GM10266 (cell line): ENCODE results near the gene TJP1.

Source experiments
- DNase-seq: peaks from one replicate; pipeline ENCODE4 v3.0.0; 2012; ENCODE audit errors: extremely low spot score
- TF ChIP-seq, protein P1 (sequence below): IDR thresholded peaks from 2 replicates; pipeline ENCODE4 v1.5.1; 2012; ENCODE audit warnings: mild to moderate bottlenecking, low read depth; ENCODE audit not compliant: control insufficient read depth, insufficient read depth; ENCODE audit errors: missing control alignments

Gene TJP1

DNA sequence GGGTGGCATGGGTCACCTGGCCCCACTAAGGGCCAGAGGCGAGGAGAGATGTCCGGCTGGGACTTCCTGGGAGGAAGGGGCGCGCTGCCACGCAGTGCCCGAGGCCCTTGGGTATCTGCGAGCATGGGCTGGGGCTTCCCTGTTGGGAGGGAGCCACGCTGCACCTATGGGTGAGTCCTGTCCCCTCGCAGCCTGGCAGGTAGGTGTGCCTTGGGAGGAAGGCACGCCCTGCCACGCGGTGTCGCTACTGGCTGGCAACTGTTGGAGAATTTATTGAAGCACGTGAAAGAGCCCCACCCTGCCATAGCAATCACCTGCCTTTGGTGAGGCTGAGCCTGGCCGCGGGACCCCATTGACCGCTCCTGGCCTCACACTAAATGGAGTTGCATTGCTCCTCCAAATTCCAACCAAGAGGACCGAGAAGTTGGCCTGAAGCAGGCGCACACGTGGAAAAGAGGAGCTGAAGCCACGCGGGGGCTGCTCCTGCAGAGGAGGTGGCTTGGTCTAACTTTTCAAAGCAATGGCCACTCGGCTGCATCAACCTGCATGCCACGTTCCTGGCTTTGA is 134.2 kb downstream of the TJP1 start:
- no peak for DNase-seq
- TF ChIP-seq, protein P1, sequence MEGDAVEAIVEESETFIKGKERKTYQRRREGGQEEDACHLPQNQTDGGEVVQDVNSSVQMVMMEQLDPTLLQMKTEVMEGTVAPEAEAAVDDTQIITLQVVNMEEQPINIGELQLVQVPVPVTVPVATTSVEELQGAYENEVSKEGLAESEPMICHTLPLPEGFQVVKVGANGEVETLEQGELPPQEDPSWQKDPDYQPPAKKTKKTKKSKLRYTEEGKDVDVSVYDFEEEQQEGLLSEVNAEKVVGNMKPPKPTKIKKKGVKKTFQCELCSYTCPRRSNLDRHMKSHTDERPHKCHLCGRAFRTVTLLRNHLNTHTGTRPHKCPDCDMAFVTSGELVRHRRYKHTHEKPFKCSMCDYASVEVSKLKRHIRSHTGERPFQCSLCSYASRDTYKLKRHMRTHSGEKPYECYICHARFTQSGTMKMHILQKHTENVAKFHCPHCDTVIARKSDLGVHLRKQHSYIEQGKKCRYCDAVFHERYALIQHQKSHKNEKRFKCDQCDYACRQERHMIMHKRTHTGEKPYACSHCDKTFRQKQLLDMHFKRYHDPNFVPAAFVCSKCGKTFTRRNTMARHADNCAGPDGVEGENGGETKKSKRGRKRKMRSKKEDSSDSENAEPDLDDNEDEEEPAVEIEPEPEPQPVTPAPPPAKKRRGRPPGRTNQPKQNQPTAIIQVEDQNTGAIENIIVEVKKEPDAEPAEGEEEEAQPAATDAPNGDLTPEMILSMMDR, result no peak

DNA sequence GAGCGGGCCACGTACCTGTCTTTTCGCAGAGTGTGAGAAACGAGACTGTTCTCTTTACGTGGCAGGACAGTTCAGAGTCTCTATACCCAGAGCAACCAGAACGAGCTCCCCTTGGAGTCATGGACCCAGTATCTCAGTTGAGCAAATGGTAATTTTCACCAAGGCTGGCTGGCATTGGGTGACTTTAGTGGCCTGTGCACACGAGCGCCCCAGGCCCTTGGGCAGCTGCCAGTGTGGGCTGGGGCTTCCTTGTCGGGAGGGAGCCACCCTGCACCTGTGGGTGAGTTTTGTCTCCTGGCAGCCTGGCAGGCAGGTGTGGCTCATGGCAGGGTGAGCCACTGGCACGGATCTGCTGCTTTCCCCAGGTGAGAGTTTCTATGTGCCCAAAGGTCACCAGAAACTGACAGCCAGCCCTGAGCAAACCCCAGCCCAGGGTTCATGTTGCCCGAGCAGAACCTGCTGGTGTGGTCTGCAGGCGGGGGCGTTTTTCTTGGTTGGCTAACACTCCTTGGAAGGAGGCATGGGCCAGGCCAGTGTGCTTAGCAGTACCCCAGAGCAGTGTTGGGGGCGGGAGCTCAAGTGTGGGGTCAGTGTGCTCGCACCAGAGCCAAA is 135.0 kb downstream of the TJP1 start:
- TF ChIP-seq, protein P1, result no peak
- DNase-seq, result no peak

DNA sequence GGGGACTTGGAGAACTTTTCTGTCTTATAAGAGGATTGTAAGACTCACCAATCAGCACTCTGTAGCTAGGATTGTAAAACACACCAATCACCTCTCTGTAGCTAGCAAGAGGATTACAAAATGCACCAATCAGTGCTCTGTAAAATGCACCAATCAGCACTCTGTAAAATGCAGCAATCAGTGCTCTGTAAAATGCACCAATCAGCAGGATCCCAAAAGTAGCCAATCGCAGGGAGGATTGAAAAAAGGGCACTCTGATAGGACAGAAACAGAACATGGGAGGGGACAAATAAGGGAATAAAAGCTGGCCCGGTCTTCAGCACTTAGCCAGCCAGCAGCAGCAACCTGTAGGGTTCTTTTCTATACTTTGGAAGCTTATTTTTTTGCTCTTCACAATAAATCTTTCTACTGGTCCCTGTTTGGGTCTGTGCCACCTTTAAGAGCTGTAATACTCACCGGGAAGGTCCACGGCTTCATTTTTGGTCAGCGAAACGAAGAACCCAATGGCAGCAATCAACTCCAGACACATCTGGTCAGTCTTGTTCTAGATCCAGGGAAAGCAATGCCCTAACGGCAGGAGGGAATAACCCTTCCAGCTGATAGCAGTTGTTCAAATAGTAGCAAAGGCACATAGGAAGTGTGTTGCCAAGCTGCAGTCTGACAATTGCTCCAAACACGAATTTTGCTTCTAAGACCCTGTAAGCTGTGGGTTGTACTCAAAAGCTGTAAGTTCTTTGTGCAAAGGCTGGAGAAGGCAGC is 135.6 kb downstream of the TJP1 start:
- DNase-seq, result no peak
- TF ChIP-seq, protein P1, result no peak

DNA sequence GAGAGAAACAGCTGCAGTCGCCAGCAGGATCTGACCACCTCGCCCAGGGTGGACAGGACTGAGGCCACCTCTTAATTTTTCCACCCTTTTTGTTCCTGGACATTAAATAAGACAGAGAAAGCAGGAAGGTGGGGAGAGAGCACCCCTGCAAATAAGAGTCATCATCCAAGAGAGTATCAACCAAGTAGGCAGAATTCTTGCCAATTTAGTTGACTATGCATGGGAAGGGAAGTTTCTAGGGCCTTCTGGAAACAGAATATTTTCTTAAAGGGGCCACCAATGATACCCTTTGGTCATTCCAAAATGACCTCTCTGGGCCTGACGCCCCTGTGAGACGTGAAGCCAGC is 136.2 kb downstream of the TJP1 start:
- TF ChIP-seq, protein P1, result no peak
- no peak for DNase-seq

DNA sequence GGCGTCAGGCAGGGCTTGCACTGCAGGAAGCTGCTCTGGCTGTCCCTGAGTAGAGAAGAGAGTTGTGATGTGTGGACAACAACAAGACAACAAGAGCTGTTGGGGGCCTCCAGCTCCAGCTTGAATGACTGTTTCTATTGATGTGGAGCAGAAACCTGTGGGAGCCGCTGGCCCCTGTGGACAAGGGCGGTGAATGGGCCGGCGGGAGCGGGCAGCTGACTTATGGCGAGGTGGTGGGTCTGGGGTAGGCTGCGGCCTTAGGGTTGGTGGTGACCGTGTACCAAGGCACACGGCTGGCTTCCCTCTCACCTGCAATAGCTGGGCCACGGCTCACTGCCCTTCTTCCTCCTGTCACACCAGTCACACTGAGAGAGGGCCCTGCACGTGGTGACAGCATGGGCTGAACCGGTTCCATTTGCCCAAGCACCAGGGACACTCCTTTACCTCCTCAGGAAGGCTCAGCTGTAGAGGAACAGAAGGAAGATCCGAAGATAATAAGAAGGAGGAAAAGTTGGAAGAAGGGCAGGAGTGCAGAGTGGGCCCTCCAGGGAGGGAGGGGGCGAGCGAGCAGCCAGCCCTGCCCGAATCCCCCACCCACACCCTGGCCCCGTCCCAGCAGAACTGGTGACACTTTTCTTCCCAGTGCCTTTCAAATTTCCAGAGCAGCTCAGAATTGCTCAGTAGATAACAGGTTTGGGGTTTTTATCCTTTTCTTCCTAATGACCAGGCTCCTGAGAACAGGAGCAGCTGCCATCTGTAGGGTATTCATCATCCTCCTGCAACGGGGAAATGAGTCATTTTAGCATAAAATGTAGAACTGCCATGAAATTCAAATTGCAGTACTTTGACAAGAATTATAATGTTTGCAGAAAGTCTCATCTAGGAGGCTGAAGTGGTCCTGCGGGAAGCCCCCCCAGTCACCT is 136.9 kb downstream of the TJP1 start:
- TF ChIP-seq, protein P1, result no peak
- no peak for DNase-seq

DNA sequence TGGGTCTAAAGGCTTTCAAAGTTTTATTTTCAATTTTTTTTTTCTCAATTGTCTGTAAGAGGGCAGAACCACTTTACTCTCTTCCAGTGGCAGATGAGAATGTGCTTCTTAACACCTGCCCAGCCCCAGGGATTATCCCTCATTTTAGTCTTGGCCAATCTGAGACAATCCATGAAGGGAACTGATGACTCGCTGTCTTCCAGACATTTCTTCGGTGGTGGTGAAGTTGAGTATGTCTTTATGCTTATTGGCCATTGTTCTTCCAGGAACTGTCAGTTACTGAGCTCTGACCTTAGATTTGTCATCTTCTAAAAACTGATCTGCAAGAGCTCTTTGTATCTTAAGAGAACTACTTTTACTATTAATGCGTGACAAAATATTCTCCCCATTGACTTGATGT is 139.5 kb downstream of the TJP1 start:
- no peak for DNase-seq

More for the DNA sequence above, 139.5 kb downstream of the TJP1 start:
- TF ChIP-seq, protein P1, result no peak
